Keratinocyte (primary cell): ENCODE measurements around the gene SERPINB1. TPM values are rescaled to one million over a fixed set of nuclear protein-coding genes. Genes with fewer than 3 reads are reported as not detected.

Source experiments
- DNase-seq: peaks from one replicate; pipeline ENCODE4 v3.0.0-alpha.2; 2011; ENCODE audit warnings: low read depth, missing footprints, low spot score
- FAIRE-seq: peaks from 2 replicates; lab custom pipeline; 2011; peaks lifted over from hg19 to GRCh38; lab: Jason Lieb, UNC
- H2AFZ ChIP-seq: 2 replicates; pipeline ENCODE4 v1.6.0; 2012; ENCODE audit warnings: low read length, control low read depth, inconsistent platforms; ENCODE audit not compliant: control insufficient read depth
- H3K27ac ChIP-seq: 2 replicates; pipeline ENCODE4 v1.5.1; 2011; ENCODE audit warnings: low read length; ENCODE audit not compliant: control insufficient read depth, insufficient read depth
- H3K27me3 ChIP-seq: 3 replicates; pipeline ENCODE4 v1.6.0; 2011; ENCODE audit warnings: low read length; ENCODE audit not compliant: control insufficient read depth, insufficient read depth; ENCODE audit errors: extremely low read depth
- H3K36me3 ChIP-seq, 2 experiments: 2 replicates in 1 of 2; 3 replicates in 1 of 2; pipeline ENCODE4 v1.5.1; 2011; ENCODE audit warnings: low read length in 2 of 2, mild to moderate bottlenecking in 1 of 2; ENCODE audit not compliant: control insufficient read depth in 2 of 2, insufficient read depth in 2 of 2; ENCODE audit errors: extremely low read depth in 1 of 2
- H3K4me1 ChIP-seq: 3 replicates; pipeline ENCODE4 v1.5.1; 2011; ENCODE audit warnings: low read length; ENCODE audit not compliant: control insufficient read depth, insufficient read depth; ENCODE audit errors: extremely low read depth
- H3K4me2 ChIP-seq: 3 replicates; pipeline ENCODE4 v1.6.0; 2011; ENCODE audit warnings: low read depth, low read length; ENCODE audit not compliant: control insufficient read depth, insufficient read depth; ENCODE audit errors: extremely low read depth
- H3K4me3 ChIP-seq, 3 experiments: fragments of 200-600 bp in 1 of 3; sonication (generic) in 1 of 3; 2 replicates in 2 of 3; 3 replicates in 1 of 3; pipeline ENCODE4 v1.5.1; 2011 to 2016; ENCODE audit warnings: low read length in 3 of 3, mild to moderate bottlenecking in 3 of 3, control low read depth in 2 of 3, inconsistent platforms in 1 of 3, low read depth in 1 of 3, mixed read lengths in 1 of 3, mixed run types in 1 of 3, moderate library complexity in 1 of 3; ENCODE audit not compliant: control insufficient read depth in 2 of 3, insufficient read depth in 2 of 3; ENCODE audit errors: extremely low read depth in 1 of 3
- H3K79me2 ChIP-seq: 2 replicates; pipeline ENCODE4 v1.6.0; 2012; ENCODE audit warnings: low read length; ENCODE audit not compliant: control insufficient read depth, insufficient read depth
- H3K9ac ChIP-seq: 3 replicates; pipeline ENCODE4 v1.6.0; 2011; ENCODE audit warnings: low read length; ENCODE audit not compliant: control insufficient read depth, insufficient read depth; ENCODE audit errors: extremely low read depth
- H3K9me1 ChIP-seq: 3 replicates; pipeline ENCODE4 v1.6.0; 2011; ENCODE audit warnings: low read length; ENCODE audit not compliant: control insufficient read depth, insufficient read depth; ENCODE audit errors: extremely low read depth
- H3K9me3 ChIP-seq: 2 replicates; pipeline ENCODE4 v1.5.1; 2012; ENCODE audit warnings: low read depth, low read length; ENCODE audit not compliant: control insufficient read depth
- H4K20me1 ChIP-seq: 3 replicates; pipeline ENCODE4 v1.6.0; 2011; ENCODE audit warnings: low read length; ENCODE audit not compliant: control insufficient read depth, insufficient read depth; ENCODE audit errors: extremely low read depth
- CTCF ChIP-seq, 3 experiments: IDR thresholded peaks in 1 of 3; conservative IDR thresholded peaks in 1 of 3; optimal IDR thresholded peaks in 1 of 3; 2 replicates in 2 of 3; 3 replicates in 1 of 3; pipeline versions ENCODE3 to v1.5.1; 2011; ENCODE audit warnings: low read length in 3 of 3, mild to moderate bottlenecking in 3 of 3, moderate library complexity in 2 of 3, control low read depth in 1 of 3, inconsistent platforms in 1 of 3; ENCODE audit not compliant: insufficient read depth in 2 of 3; ENCODE audit errors: extremely low read depth in 1 of 3
- EZH2 ChIP-seq: IDR thresholded peaks from one replicate; pipeline ENCODE4 v1.6.1; 2012; ENCODE audit warnings: inconsistent platforms, mild to moderate bottlenecking, low read length, moderate library complexity
- dilution Hi-C: fragments of 300-500 bp; cut with MboI; formaldehyde crosslinking; loops from one replicate; pipeline ENCODE4 v1.7.0; 2020; ENCODE audit warnings: low sequenced_read_pairs; ENCODE audit not compliant: extremely low pct_ligation_motif_present
- polyA plus RNA-seq, 5 experiments: library from polyadenylated mRNA; depleted of rRNA in 3 of 5; stranded (reverse) in 3 of 5; stranded (forward) in 1 of 5; unstranded in 1 of 5; fragments of >200 nt; gene quantifications; 1 replicate in 1 of 5; 2 replicates in 3 of 5; 3 replicates in 1 of 5; pipeline versions ENCODE4 v1.2.1 to v1.2.3, GENCODE V29; 2011 to 2012; ENCODE audit warnings: missing spikeins in 2 of 5, low read depth in 1 of 5, low replicate concordance in 1 of 5

Gene SERPINB1
- polyA plus RNA-seq, 1 donor (not counting 4 experiments of a cell fraction or from before 2014, with no cell fraction given) = 71.9 TPM

DNA sequence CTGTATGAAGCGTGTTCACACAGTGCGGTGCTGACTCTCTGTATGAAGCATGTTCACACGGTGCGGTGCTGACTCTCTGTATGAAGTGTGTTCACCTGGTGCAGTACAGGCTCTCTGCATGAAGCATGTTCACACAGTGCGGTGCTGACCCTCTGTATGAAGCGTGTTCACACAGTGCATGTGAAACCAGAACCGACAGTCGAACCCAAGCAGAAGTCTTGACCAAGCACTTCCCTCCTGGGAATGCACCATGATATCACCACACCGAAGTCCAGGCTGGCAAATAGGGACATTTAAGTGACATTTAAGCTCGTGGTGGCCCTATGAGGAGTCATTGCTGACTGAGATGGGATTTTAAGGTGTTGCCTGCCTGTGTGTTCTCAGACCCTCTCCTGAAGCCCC is 11.3 kb upstream of the SERPINB1 start:
- Histone ChIP-seq H3K79me2 (no peaks in the 10 kb centered on the region), H4K20me1 (no peaks in the 10 kb centered on the region), H2AFZ (no peak overlapping the region), H3K4me3 (no peak overlapping the region), H3K36me3 (no peaks in the 10 kb centered on the region), H3K4me1 (peaks cover 11% of the 10 kb centered on the region), H3K9me3 (no peaks in the 10 kb centered on the region), H3K4me2 (no peak overlapping the region), H3K9ac (no peak overlapping the region), H3K27ac (no peak overlapping the region), H3K9me1 (no peaks in the 10 kb centered on the region), H3K27me3 (no peaks in the 10 kb centered on the region)
- FAIRE-seq (no peak), DNase-seq (no peak)
- dilution Hi-C loops = no loop called here
- TF ChIP-seq CTCF (optimal IDR thresholded peaks at IDR 0.05 in 1 of 3, IDR thresholded peaks at IDR 0.05 in 1 of 3, conservative IDR thresholded peaks at IDR 0.05 in 1 of 3; ENCODE audit: extremely low read depth in 1 of 3, insufficient read depth in 2 of 3, low read length in 3 of 3) = no peak
- TF ChIP-seq EZH2 = no peak

DNA sequence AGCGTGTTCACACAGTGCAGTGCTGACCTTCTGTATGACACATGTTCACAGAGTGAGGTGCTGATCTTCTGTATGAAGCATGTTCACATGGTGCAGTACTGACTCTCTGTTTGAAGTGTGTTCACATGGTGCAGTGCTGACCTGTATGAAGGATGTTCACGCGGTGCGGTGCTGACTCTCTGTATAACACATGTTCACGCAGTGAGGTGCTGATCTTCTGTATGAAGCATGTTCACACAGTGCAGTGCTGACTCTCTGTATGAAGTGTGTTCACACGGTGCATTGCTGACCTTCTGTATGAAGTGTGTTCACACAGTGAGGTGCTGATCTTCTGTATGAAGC is 10.8 kb upstream of the SERPINB1 start:
- Histone ChIP-seq H3K27ac (no peak overlapping the region), H3K9me1 (no peaks in the 10 kb centered on the region), H3K27me3 (no peaks in the 10 kb centered on the region), H2AFZ (no peak overlapping the region), H3K9me3 (no peaks in the 10 kb centered on the region), H3K4me3 (no peak overlapping the region), H3K79me2 (no peaks in the 10 kb centered on the region), H4K20me1 (no peaks in the 10 kb centered on the region), H3K36me3 (no peaks in the 10 kb centered on the region), H3K4me1 (peaks cover 11% of the 10 kb centered on the region), H3K4me2 (no peak overlapping the region), H3K9ac (no peak overlapping the region)
- TF ChIP-seq CTCF (optimal IDR thresholded peaks at IDR 0.05 in 1 of 3, IDR thresholded peaks at IDR 0.05 in 1 of 3, conservative IDR thresholded peaks at IDR 0.05 in 1 of 3; ENCODE audit: extremely low read depth in 1 of 3, insufficient read depth in 2 of 3, low read length in 3 of 3) (no peak), EZH2 (no peak)
- DNase-seq = no peak
- dilution Hi-C loops = no loop called here
- no peak for FAIRE-seq
